Activated naive CD8-positive, alpha-beta T cell treated with anti-CD3 and anti-CD28 coated beads, Interleukin-2, amount 50 U/mL, for 16 hours (primary cell): ENCODE data around the gene GLUD1.
"Not testable (repeated sequence)": the region's sequence is repeated elsewhere in the genome, so short reads cannot be mapped to it uniquely, and the experiment has no call there.

ENCODE experiments used
- DNase-seq: peaks from one replicate; pipeline ENCODE4 v3.0.0-alpha.2; 2020; ENCODE audit warnings: low read depth, low spot score

The GLUD1 gene

DNA sequence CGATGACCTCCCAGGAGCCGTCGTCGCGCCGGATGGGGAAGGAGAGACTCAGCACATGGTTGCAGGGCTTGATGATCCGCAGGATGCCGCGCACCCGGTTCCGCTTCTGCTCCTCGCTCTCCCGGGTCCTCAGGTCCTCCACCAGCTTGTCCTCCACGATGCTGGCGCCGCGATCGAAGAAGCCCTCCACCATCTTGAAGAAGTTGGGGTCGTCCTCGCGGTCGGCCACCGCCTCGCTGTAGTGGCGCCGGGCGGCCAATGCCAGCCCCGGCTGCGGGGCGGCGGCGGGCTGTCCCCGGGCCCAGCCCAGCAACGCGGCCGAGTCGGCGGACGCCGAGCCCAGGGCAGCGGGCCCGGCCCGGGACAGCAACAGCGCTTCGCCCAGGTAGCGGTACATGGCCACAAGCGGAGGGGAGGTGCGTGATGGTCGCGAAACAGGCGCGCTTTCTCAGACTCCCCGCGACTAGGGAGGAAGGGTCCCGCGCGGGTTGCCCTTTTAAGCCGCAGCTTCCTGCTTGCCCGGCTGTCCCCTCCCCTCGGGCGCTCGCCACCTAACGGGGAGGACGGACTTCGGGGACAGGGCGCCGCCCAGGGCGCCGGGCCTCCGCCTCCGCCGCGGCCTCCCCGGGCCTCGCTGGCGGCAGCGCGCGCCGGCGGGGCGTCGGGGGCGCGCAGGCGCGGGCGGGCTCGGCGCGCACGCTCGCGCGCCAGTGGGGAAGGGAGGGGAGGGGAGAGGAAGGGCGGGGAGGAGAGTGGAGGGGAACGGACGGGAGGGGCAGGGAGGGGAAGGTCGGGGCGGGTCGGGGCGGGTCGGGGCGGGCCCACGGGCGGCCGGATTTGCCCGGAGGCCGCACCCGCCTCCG lies at the start of gene GLUD1, which contains the start of gene SHLD2:
GLUD1 (minus strand) TSS at position 471 of the 863 bp plus-strand sequence; CDS start at position 397, 74 bp downstream.
SHLD2 (plus strand) TSS at position 834 of the 863 bp plus-strand sequence. CDS start 56,149 bp downstream, outside the sequence.
- DNase-seq: peak; percentile 64

DNA sequence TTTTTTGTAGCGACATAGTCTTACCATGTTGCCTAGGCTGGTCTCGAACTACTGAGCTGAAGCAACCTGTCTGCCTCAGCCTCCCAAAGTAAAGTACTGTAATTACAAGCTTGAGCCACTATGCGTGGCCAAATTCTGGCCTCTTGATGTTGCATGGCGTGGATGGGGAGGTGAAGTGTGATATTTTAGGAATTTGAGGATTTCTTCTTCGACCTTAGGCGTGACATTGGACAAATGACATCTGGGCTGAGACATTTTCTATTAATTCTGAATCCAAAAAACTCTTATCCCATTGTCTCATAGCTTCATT lies 48.4 kb upstream of the GLUD1 start:
- DNase-seq: not testable (repeated sequence)

DNA sequence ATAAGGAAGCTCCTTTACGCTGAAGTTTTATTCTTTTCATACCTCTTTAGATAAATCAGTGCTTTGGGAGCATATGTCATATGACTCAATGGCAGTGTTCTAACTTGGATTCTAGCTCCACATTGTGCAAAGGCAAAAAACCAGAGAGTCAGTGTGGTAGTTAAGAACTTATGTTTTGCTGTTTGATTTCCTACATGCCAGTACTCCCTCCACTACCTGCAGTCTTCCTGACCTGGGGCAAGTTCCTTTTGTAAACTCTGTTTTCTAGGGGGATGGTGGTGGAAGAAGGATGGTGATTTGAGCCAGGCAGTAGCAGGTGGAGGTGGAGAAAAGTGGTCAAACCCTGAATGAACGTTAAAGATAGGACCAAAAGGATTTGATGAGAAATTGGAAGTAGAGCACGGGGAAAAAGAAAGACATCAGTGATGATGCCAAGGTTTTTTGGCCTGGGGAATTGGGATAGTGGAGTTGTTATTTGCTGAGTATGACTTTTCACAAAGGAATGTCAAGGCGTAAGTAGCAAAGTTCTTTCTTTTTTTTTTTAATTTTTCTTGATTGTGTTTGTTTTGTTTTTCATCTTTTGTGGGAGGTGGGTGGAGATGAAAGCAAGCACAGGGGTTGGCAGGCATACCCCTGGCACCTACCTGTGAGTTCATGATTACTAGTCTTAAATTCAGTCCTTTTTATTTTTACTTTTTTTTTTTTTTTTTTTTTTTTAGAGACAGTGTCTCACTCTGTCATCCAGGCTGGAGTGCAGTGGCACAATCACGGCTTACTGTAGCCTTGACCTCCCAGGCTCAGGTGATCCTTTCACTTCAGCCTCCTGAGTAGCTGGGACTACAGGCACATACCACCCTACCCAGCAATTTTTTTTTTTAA lies 47.8 kb upstream of the GLUD1 start:
- not testable (repeated sequence) for DNase-seq

GRCh38 chr10:87137478-87137877 lies 42.8 kb upstream of the GLUD1 start:
- DNase-seq: not testable (repeated sequence)

GRCh38 chr10:87134440-87134839 lies 39.8 kb upstream of the GLUD1 start:
- not testable (repeated sequence) for DNase-seq

DNA sequence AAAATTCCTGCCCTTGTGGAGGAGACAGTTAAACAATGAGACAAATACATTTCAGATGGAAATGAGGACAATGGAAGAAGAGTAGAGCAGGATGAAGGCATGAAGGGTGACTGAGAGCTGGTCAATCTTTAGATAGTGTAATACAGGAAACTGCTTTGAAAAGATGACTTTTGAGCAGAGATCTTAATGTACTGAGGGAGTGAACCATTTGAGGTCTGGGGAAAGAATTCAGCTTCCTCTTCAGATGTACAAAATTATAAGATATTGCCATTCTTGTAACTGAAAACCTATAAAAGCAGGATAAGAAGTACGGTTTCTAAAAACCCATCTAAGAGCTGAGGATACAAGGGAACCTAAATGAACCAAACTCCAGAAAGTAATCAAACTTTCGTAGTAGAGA lies 39.3 kb upstream of the GLUD1 start:
- DNase-seq: not testable (repeated sequence)

GRCh38 chr10:87132176-87132575 lies 37.5 kb upstream of the GLUD1 start:
- DNase-seq: not testable (repeated sequence)

GRCh38 chr10:87127607-87128156 lies 33.0 kb upstream of the GLUD1 start:
- DNase-seq: not testable (repeated sequence)

DNA sequence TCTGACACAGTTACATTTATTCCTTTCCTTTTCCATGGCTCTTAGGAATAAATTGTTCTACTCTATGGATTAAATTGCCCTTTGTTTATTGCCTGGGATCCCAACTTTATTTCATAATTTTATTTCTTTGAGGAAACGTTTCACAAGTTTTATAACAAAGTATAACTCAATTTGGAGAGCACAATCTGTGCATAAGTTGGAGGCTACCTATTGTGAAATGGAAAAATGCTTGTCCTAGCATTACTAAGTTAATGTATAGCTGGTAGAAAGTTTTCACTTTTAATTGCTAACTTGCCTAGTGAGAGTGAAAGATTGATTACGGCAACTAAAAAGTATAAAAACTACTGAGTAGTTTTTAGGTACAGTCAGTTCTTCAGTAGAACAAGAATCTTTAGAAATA lies 32.4 kb upstream of the GLUD1 start:
- not testable (repeated sequence) for DNase-seq

DNA sequence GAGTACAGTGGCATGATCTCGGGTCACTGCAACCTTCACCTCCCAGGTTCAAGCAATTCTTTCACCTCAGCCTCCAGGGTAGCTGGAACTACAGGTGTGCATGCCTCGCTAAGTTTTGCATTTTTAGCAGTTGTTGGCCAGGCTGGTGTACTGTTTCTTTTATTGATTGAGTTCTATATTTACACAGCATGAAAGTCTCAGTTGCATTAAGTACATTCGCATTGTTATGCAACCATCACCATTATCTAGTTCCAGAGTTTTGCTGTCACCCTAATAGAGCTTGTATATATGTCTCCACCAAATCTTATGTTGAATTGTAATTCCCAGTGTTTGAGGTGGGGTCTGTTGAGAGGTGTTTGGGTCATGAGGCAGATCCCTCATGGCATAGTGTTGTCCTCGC lies 28.7 kb upstream of the GLUD1 start:
- not testable (repeated sequence) for DNase-seq

DNA sequence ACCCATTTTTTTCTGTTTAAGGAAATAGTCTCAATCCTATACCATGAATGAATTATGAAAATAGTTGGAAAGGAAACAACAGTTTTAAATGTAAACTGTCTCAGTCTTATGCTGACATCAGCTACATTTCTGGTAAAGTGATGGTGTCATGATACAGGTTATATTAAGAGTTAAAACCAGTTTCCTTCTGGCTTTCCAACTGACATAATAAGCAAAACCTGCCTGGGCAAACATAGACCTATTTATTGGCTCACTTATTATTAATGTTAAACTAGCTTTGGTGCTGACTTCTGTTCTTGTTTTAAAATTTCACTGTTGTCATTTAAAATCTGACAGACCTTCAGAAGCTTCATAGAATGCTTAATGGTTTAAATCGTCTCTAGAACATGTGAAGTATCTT lies 24.4 kb upstream of the GLUD1 start:
- DNase-seq: not testable (repeated sequence)

- DNase-seq: not testable (repeated sequence)
These were observed 23.5 kb upstream of the GLUD1 start for GRCh38 chr10:87118122-87118521.

GRCh38 chr10:87105446-87106124 lies 10.9 kb upstream of the GLUD1 start:
- no peak for DNase-seq

DNA sequence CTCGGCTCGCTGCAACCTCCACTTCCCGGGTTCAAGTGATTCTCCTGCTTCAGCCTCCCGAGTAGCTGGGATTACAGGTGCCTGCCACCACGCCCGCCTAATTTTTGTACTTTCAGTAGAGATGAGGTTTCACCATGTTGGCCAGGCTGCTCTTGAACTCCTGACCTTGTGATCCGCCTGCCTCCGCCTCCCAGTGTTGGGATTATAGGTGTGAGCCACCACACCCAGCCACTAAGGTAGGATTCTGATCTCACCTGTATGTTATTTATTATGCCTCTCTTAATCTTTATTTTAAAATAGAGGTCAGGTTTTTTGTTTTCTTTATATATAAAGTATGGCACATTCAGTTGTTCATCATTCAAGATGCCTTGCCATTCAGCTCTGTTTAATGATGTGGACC lies 10.1 kb upstream of the GLUD1 start:
- not testable (repeated sequence) for DNase-seq

DNA sequence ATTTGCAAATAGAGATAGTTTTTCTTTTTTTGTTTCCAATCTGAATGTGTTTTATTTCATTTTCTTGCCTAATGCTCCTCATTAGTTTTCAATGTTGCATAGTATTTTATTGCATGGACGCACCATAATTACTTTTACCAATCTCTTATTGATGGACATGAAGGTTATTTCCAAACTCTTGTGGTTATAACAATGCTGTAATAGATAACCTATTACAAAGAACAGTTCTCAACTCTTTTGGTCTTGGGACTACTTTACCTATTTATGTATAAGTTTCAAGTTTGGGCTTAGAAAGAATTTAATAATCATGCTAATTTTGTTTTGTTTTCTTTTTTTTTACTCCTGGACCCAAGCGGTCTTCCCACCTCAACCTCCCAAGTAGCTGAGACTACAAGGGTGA lies 7.4 kb upstream of the GLUD1 start:
- DNase-seq: no peak

- DNase-seq: peak; percentile 48
These were observed 748 bp upstream of the GLUD1 start for GRCh38 chr10:87095236-87095945.

GRCh38 chr10:87093632-87094372 lies 841 bp downstream of the GLUD1 start:
- DNase-seq: peak; percentile 25

GRCh38 chr10:87092861-87093631 lies 1.6 kb downstream of the GLUD1 start:
- DNase-seq: no peak

DNA sequence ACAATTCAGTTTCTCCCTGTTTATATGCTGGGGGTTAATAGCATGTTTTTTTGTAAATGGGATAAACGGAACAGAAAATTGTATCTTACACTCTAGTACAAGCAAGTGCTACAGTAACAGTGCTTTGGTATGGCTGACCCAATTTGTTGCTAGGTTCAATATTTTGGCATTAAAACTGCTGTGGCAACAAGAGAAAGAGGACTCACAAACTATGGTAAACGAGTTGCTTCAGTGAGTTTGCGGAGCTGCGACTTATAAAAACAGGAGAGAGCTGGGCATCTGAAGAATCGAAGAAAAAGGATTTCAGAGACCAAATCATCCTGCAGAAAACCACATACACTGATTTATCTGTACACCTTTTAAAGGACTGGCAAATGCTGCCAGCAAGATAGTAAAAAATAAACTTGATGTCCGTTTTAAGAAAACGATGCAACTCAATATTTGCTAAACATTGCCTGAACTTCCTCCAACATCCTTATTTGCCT lies 2.2 kb downstream of the GLUD1 start:
- DNase-seq: no peak
